HG03442 (cell line): ENCODE measurements around the gene TBRG4.

Experiments used
- ATAC-seq: cut with Tn5 transposase; IDR thresholded peaks from one replicate; pipeline ENCODE4 v1.9.1; 2021; ENCODE audit warnings: mild to moderate bottlenecking, moderate library complexity; ENCODE audit not compliant: unreplicated experiment

TBRG4 gene

DNA sequence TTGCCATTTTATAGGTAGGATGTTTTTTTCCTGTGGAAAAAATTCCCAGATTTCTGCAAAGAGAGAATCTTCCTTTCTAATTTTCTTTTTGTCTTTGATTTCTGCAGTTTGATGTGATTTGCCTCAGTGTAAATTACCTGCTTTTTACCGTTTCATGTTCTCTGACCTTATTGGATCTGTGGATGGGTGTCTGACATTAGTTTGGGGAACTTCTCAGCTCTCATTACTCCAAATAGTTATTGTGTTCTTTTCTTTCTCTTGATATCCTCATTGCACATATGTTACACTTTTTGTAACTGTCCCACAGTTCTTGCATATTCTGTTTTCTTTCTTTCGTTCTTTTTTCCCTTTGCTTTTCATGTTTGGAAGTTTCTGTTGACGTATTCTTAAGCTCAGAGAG lies 51.2 kb downstream of the TBRG4 start:
- no peak for ATAC-seq

DNA sequence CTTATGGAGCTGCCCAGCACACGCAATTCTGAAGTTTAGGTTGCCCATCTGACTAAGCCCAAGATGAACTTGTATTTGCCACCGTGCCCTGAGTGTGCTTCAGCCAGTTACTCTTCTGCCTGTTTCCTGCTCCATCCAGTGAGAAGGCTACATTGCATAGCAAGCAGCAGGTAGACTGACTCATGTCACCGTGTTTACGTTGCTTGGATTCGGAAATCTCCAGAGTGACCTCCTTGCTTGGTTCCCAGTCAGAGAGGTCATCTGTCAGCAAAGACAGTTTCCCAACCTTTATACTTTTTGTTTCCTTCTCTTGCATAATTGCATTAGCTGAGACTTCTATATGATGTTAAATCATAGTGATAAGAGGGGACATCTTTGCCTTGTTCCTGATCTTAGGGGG lies 53.6 kb downstream of the TBRG4 start:
- ATAC-seq, result no peak

DNA sequence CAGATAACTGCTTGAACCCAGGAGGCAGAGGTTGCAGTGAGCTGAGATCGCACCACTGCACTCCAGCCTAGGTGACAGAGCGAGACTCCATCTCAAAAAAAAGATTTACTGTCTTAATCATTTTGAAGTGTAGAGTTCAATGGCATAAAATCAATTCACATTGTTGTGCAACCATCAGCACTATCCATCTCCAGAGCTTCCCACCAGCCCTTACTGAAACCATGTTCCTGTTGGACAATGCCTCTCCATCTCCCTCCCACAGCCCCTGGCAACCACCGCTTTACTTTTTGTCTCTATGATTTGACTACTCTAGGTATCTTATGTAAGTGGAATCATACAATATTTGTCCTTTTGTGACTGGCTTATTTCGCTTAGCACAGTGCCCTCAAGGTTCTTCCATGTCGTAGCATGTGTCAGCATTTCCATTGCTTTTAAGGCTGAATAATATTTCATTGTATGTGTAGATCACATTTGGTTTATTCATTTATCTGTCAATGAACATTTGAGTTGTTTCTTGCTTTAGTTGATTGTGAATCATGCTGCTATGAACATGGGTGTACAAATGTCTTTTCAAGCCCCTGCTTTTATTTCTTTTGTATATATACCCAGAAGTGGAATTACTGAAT lies 55.8 kb downstream of the TBRG4 start:
- ATAC-seq, result no peak

DNA sequence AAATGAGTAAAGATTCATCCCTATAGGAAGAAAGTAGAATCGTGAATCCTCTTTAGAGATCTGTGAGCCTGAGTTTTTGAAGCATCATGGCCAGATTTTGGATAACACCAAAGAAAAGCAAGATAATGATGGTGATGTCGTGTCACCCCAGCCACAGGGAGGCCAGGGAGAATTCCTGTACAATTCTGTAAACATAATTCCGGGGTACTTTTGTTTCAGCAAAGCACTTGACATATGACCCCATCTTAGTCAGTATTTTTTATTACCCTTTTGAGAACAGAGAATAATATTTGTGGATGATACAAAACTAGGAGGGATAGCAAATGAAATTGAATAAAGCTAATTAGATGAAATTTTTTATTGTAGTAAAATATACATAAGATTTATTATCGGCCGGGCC lies 56.5 kb downstream of the TBRG4 start:
- no peak for ATAC-seq

DNA sequence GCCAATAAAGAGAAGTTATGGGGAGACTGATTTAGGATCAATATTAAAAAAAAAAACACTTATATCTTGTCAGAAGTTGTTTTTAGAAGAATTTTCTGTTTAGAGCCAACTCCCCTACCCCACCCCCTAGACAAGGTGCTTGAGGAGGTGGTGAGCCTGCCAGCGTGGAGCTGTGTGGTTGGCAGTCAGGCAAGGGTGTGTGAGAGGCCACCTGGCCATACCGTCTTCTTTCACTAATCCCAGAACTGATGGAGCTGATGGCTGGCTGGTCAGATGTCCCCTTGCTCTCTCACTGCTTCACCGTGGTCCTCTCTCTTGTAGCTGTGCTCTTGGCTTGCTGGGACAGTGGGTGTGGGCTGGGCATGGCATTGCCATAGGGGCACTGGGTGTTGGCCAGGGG lies 57.1 kb downstream of the TBRG4 start:
- ATAC-seq, result no peak

DNA sequence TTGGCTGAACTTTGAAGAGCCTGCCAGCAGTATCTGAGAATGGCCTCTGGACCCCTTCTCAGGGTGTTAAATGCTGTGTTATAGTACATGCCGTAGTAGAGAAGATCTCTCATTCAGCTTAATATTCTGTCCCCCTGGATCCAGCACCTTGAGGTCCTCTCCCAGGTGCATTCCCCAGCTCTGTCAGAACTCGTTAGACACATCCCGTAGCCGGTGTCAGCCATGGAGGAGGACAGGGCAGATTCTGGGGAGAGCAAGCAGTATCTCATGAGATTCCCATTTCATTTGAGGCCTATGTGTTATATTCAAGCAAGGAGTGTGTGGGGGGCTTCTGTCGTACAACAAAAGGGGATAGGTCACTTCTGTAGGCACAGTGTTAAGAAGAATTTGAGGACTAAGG lies 57.6 kb downstream of the TBRG4 start:
- ATAC-seq, result no peak

DNA sequence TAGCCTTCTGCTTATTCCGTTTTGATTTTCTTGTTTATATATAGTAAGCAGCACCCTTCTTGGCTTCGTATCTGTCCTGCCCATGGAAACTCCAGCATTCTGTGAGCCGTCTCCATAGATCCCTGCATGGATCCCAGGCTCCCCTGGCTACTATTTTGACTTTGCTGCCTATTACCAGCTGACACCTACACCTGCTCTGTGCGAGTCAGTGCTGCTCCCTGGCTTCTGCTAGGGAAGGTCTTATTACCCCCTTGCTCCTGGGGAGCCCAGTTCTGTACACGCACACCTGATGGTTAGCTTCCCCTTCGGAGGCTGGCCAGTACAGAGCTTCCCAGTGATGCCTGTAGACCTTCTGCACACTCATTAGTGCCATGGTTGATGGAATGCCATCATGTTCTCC lies 58.1 kb downstream of the TBRG4 start:
- no peak for ATAC-seq

DNA sequence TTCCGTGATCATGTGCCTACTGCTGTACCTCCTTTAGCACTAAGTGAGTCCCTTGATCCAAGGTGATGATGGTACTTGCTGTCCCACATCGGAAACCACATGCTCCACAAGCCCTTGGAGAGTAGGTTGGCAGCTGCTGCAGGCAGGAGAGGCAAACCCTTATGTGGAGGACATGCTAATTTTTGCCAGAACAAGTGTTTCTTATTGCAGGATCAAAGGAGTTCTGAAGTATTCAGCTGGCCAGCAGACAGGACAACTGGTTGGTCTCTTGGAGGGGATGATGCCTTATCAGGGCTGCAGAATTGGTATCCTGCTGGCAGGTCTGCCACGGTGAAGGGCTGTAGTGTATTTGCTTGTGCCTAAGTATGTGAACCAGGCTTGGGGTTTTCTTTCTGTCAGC lies 59.5 kb downstream of the TBRG4 start:
- no peak for ATAC-seq

DNA sequence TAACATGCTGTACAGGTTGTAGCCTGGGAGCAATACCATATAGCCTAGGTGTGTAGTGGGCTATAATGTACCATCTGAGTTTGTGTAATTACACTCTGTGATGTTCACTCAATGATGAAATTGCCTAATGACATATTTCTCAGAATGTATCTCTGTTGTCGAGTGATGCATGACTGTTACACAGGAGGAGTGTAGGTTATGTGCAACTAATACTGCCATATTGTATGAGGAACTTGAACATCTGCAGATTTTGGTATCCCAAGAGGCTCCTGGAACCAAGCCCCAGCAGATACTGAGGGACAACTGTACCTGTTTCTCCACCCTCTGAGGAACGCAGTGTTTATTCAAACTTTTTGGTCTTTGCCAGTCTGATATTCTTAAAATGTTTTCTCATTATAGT lies 61.3 kb downstream of the TBRG4 start:
- ATAC-seq, result no peak
